NCI-H460 (cell line): ENCODE data around the gene MAP1LC3A. TPM values are rescaled to one million over a fixed set of nuclear protein-coding genes. Genes with fewer than 3 reads are reported as not detected.

ENCODE experiments used
- DNase-seq: peaks from one replicate; pipeline ENCODE4 v3.0.0-alpha.2; 2016; ENCODE audit warnings: low read depth; ENCODE audit errors: extremely low read depth
- small RNA-seq, 2 experiments: library from RNA; depleted of rRNA; stranded (forward); fragments of <200 nt; gene quantifications; one replicate each; pipeline ENCODE3, GENCODE V24; 2014
- total RNA-seq: library from RNA; depleted of rRNA; stranded (reverse); fragments of >200 nt; shearing (Covaris generic); gene quantifications from 2 replicates; pipeline ENCODE4 v1.2.3, GENCODE V29; 2014; rRNA removed

The MAP1LC3A gene
- total RNA-seq, 1 experiment from 2014 or later: 1.2 TPM

DNA sequence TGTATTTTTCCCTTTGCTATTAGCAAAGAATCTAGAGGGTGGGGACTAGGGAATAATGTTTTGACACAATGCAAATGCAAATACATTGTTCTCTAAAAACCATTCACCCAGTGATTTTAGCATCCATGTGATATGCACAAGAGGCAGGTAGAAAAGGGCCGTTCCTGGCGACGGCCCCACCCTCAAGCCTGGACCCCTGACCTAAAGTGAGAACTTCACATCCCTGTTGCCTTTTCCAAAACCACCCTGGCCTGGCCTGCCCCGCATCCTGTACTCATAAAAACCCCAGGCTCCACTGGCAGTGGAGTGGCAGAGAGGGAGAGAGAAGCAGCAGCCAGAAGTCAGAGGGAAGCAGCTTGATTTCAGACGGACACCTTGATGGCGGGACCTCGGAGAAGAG is 48.5 kb downstream of the MAP1LC3A start:
- DNase-seq: no peak

Small RNA genes within 50 kb of the gene (small RNA-seq; reads per million reads assigned to genes)
- gene RF00019: 0 reads per million in 2 experiments

Other genes with a start within 250 kb of the MAP1LC3A start
- gene ITCH, start 195.4 kb upstream of the MAP1LC3A start, total RNA-seq: 52.2 and 55.3 TPM in 2 replicates
- gene DYNLRB1, start 42.3 kb upstream of the MAP1LC3A start, total RNA-seq: 175 and 219 TPM in 2 replicates
- gene PIGU, start 118.4 kb downstream of the MAP1LC3A start, total RNA-seq: 34.9 and 38.3 TPM in 2 replicates
- 2.2 and 2.4 TPM in 2 replicates for gene TP53INP2, start 145.6 kb downstream of the MAP1LC3A start, total RNA-seq